Astrocyte (in vitro differentiated cells and primary cell): Measurements from ENCODE around the gene PLP2. TPM values are rescaled to one million over a fixed set of nuclear protein-coding genes. Genes with fewer than 3 reads are reported as not detected.
A peak's percentile ranks its signal among the peaks of the same experiment; 100 is the strongest.

Experiments
- DNase-seq: peaks from one replicate; pipeline ENCODE4 v3.0.0-alpha.2; 2010; ENCODE audit warnings: low read depth
- FAIRE-seq: peaks from 2 replicates; lab custom pipeline; 2011; peaks lifted over from hg19 to GRCh38; lab: Jason Lieb, UNC
- H2AFZ ChIP-seq: 2 replicates; pipeline ENCODE4 v1.6.0; 2012; ENCODE audit warnings: low read depth, low read length, inconsistent platforms
- H3K27ac ChIP-seq: 2 replicates; pipeline ENCODE4 v1.5.1; 2011; ENCODE audit warnings: low read depth, low read length, inconsistent platforms
- H3K27me3 ChIP-seq: 2 replicates; pipeline ENCODE4 v1.6.0; 2011; ENCODE audit warnings: low read length, inconsistent platforms; ENCODE audit not compliant: insufficient read depth
- H3K36me3 ChIP-seq: 2 replicates; pipeline ENCODE4 v1.5.1; 2011; ENCODE audit warnings: low read length, inconsistent platforms; ENCODE audit not compliant: insufficient read depth
- H3K4me1 ChIP-seq: 2 replicates; pipeline ENCODE4 v1.5.1; 2011; ENCODE audit warnings: low read length, inconsistent platforms; ENCODE audit not compliant: insufficient read depth
- H3K4me2 ChIP-seq: 2 replicates; pipeline ENCODE4 v1.6.0; 2012; ENCODE audit warnings: low read length, inconsistent platforms
- H3K4me3 ChIP-seq: 2 replicates; pipeline ENCODE4 v1.5.1; 2011; ENCODE audit warnings: low read depth, mild to moderate bottlenecking, low read length, inconsistent platforms; ENCODE audit not compliant: insufficient read depth
- H3K79me2 ChIP-seq: 2 replicates; pipeline ENCODE4 v1.6.0; 2012; ENCODE audit warnings: mild to moderate bottlenecking, low read length, inconsistent platforms; ENCODE audit not compliant: insufficient read depth
- H3K9ac ChIP-seq: 2 replicates; pipeline ENCODE4 v1.6.0; 2012; ENCODE audit warnings: mild to moderate bottlenecking, low read length, inconsistent platforms
- H3K9me3 ChIP-seq: 2 replicates; pipeline ENCODE4 v1.5.1; 2012; ENCODE audit warnings: low read depth, mild to moderate bottlenecking, low read length, inconsistent platforms; ENCODE audit not compliant: insufficient read depth
- H4K20me1 ChIP-seq: 2 replicates; pipeline ENCODE4 v1.6.0; 2012; ENCODE audit warnings: low read length, inconsistent platforms; ENCODE audit not compliant: insufficient read depth
- H3K27ac Mint-ChIP-seq: one replicate; pipeline ENCODE4 v1.8.0; 2021; ENCODE audit warnings: mild to moderate bottlenecking, mixed read lengths; ENCODE audit not compliant: unreplicated experiment
- H3K27me3 Mint-ChIP-seq: one replicate; pipeline ENCODE4 v1.8.0; 2021; ENCODE audit warnings: low read depth, mixed read lengths; ENCODE audit not compliant: unreplicated experiment
- H3K36me3 Mint-ChIP-seq: one replicate; pipeline ENCODE4 v1.8.0; 2021; ENCODE audit warnings: low read depth, mixed read lengths; ENCODE audit not compliant: unreplicated experiment
- H3K4me1 Mint-ChIP-seq: one replicate; pipeline ENCODE4 v1.8.0; 2021; ENCODE audit warnings: low read depth, mixed read lengths; ENCODE audit not compliant: unreplicated experiment
- H3K4me3 Mint-ChIP-seq: one replicate; pipeline ENCODE4 v1.8.0; 2021; ENCODE audit warnings: mild to moderate bottlenecking, moderate library complexity, mixed read lengths; ENCODE audit not compliant: unreplicated experiment
- H3K9me3 Mint-ChIP-seq: one replicate; pipeline ENCODE4 v1.8.0; 2021; ENCODE audit warnings: mild to moderate bottlenecking, mixed read lengths; ENCODE audit not compliant: unreplicated experiment
- CTCF ChIP-seq: IDR thresholded peaks from 2 replicates; pipeline ENCODE4 v1.5.1; 2011; ENCODE audit warnings: low read depth, mild to moderate bottlenecking, inconsistent platforms, low read length, moderate library complexity; ENCODE audit not compliant: insufficient read depth
- EZH2 ChIP-seq: IDR thresholded peaks from 2 replicates; pipeline ENCODE4 v1.6.1; 2012; ENCODE audit warnings: mild to moderate bottlenecking, low read length, inconsistent platforms; ENCODE audit not compliant: insufficient read depth
- total RNA-seq: library from RNA; stranded (reverse); gene quantifications from 2 replicates; pipeline ENCODE4 v1.2.1, GENCODE V29; 2021

The PLP2 gene
- total RNA-seq, 1 donor from 2014 or later, result 109 TPM

GRCh38 chrX:49187028-49187394 lies 15.3 kb downstream of the PLP2 start:
- Histone ChIP-seq H3K9ac (no peak overlapping the region), H3K4me1 (no peaks in the 10 kb centered on the region), H3K27me3 (no peaks in the 10 kb centered on the region), H3K27ac (no peak overlapping the region), H3K4me3 (no peak overlapping the region), H4K20me1 (peaks cover 7% of the 10 kb centered on the region), H3K9me3 (no peaks in the 10 kb centered on the region), H2AFZ (no peak overlapping the region), H3K79me2 (no peaks in the 10 kb centered on the region), H3K36me3 (no peaks in the 10 kb centered on the region), H3K4me2 (no peak overlapping the region)
- Mint-ChIP-seq H3K36me3 (no peaks in the 10 kb centered on the region), H3K27me3 (no peaks in the 10 kb centered on the region), H3K4me1 (peaks cover 1% of the 10 kb centered on the region), H3K4me3 (peak overlapping the region; percentile 75), H3K9me3 (no peaks in the 10 kb centered on the region), H3K27ac (peak overlapping the region; percentile 47)
- no peak for DNase-seq
- TF ChIP-seq CTCF (no peak), EZH2 (no peak)
- no peak for FAIRE-seq

GRCh38 chrX:49187526-49187925 lies 15.8 kb downstream of the PLP2 start:
- Histone ChIP-seq H3K4me2 (no peak overlapping the region), H2AFZ (no peak overlapping the region), H3K9me3 (no peaks in the 10 kb centered on the region), H3K9ac (no peak overlapping the region), H3K79me2 (no peaks in the 10 kb centered on the region), H4K20me1 (peaks cover 7% of the 10 kb centered on the region), H3K27ac (no peak overlapping the region), H3K36me3 (no peaks in the 10 kb centered on the region), H3K4me1 (no peaks in the 10 kb centered on the region), H3K4me3 (no peak overlapping the region), H3K27me3 (no peaks in the 10 kb centered on the region)
- peak; percentile 39 for FAIRE-seq
- no peak for DNase-seq
- no peaks in the 10 kb centered on the region for H3K27me3 Mint-ChIP-seq
- no peak overlapping the region for H3K4me3 Mint-ChIP-seq
- H3K9me3 Mint-ChIP-seq, result no peaks in the 10 kb centered on the region
- H3K4me1 Mint-ChIP-seq, result peaks cover 1% of the 10 kb centered on the region
- H3K27ac Mint-ChIP-seq, result peak overlapping the region; percentile 47
- H3K36me3 Mint-ChIP-seq, result no peaks in the 10 kb centered on the region
- no peak for TF ChIP-seq CTCF
- TF ChIP-seq EZH2, result no peak

- Histone ChIP-seq H3K4me1 (no peaks in the 10 kb centered on the region), H3K79me2 (no peaks in the 10 kb centered on the region), H3K27ac (no peak overlapping the region), H3K4me2 (no peak overlapping the region), H3K9me3 (no peaks in the 10 kb centered on the region), H4K20me1 (peaks cover 5% of the 10 kb centered on the region), H2AFZ (no peak overlapping the region), H3K27me3 (no peaks in the 10 kb centered on the region), H3K9ac (no peak overlapping the region), H3K36me3 (no peaks in the 10 kb centered on the region), H3K4me3 (no peak overlapping the region)
- Mint-ChIP-seq H3K9me3 (no peaks in the 10 kb centered on the region), H3K27ac (no peak overlapping the region), H3K36me3 (no peaks in the 10 kb centered on the region), H3K27me3 (no peaks in the 10 kb centered on the region), H3K4me1 (peaks cover 1% of the 10 kb centered on the region), H3K4me3 (no peak overlapping the region)
- DNase-seq (no peak), FAIRE-seq (no peak)
- TF ChIP-seq EZH2 (no peak), CTCF (no peak)
Observed at GRCh38 chrX:49188468-49189076, 16.9 kb downstream of the PLP2 start.
